ENCODE results near the gene PPIA. TPM values are rescaled to one million over a fixed set of nuclear protein-coding genes. Genes with fewer than 3 reads are reported as not detected.
A peak's percentile ranks its signal among the peaks of the same experiment; 100 is the strongest.

The PPIA gene
- total RNA-seq, 1 experiment from 2014 or later, result 4,792 TPM

DNA sequence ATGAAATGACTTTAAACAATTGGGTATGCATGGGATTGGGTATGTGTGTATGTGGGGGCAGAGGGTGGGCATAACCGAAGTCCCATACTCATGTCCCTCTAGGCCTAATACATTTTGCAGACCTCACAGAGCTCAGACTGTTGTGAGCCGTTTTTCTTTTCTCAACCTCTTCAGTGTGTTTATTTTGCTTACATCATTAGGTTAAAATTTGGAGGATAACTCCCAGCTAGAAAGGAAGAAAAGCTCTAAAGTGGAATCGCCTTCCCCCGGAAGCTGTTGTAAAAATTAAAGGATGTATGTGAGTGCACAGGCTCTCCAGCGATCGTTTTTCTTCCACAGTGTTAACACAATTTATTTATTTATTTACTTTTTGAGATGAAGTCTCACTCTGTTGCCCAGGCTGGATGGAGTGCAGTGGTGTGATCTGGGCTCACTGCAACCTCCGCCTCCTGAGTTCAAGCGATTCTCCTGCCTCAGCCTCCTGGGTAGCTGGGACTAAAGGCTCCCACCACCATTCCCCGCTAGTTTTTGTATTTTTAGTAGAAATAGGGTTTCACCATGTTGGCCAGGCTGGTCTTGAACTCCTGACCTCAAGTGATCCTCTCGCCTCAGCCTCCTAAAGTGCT, 52.9 kb downstream of the PPIA start:
- Histone ChIP-seq H3K27ac (no peak overlapping the region), H3K4me3 (peak overlapping the region; percentile 74), H3K4me1 (peaks cover 10% of the 10 kb centered on the region; the same call in 1 of the 2 replicates), H3K36me3 (peaks cover 3% of the 10 kb centered on the region; the same call in 1 of the 2 replicates), H3K27me3 (no peaks in the 10 kb centered on the region), H3K9me3 (replicated peaks) (no peaks in the 10 kb centered on the region)
- DNase-seq, result peak in 1 of 2 experiments; percentile 11

DNA sequence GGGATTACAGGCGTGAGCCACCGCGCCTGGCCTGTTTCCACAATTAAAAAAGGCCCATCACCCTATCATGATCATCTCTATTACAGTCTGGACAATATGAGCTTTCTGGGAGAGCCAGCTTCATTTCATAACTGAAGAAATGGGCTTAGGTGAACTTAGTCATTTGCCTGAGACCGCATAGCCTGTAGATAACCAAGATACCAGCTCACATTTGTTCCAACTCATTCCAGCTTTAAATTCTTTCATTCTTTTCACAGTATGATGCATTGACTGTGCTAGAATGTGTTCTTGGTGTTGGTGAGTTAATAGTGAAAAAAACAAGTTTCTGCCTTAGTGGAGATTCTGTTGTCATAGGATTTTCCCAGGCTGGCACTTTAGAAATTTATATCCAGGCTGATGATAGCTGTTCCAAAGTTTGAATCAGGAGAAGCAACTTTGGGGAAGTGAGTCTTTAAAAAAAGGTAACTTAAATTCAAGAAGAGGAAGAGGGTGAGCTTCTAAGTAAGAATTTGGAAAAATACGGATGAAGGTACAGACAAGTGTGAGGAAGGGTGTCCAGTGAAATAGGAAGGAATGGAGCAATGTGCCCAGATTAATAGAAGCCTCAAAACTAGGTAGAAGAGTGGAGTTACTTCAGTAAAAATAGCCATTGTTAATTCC, 53.5 kb downstream of the PPIA start:
- H3K4me3 ChIP-seq, result no peak overlapping the region
- peaks cover 3% of the 10 kb centered on the region; the same call in 1 of the 2 replicates for H3K36me3 ChIP-seq
- DNase-seq, result no peak
- peaks cover 10% of the 10 kb centered on the region; the same call in 1 of the 2 replicates for H3K4me1 ChIP-seq
- H3K9me3 ChIP-seq (replicated peaks), result no peaks in the 10 kb centered on the region
- H3K27me3 ChIP-seq, result no peaks in the 10 kb centered on the region
- H3K27ac ChIP-seq, result no peak overlapping the region

DNA sequence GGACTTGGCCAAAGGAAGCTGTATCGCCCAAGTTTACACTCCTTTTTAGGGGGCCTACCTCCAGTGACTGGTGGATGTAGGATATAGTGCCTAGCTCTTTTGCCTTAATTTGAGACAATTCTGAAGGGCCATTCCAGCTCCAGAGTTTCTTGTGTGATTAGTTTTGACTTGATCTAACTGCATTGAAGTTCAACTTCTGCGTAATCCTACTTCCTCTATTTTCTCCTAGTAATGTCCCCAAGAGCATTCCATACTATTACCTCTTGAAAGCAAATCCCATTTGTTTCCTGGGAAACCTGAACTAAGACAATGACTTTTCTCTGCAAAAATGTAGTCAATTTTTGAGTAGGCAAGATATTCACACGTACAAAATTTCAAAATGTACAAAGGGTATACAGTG, 56.1 kb downstream of the PPIA start:
- no peak for DNase-seq
- no peaks in the 10 kb centered on the region for H3K9me3 ChIP-seq (replicated peaks)
- H3K36me3 ChIP-seq, result no peaks in the 10 kb centered on the region
- H3K27me3 ChIP-seq, result no peaks in the 10 kb centered on the region
- no peak overlapping the region for H3K27ac ChIP-seq
- H3K4me1 ChIP-seq, result peaks cover 7% of the 10 kb centered on the region; the same call in 1 of the 2 replicates
- H3K4me3 ChIP-seq, result no peak overlapping the region

Other genes starting within 250 kb of the PPIA start
- 88.5 and 90.1 TPM in 2 replicates for gene DDX56, start 222.8 kb upstream of the PPIA start, total RNA-seq (2014; rRNA removed; shearing (Covaris generic))
- 101 and 114 TPM in 2 replicates for gene TMED4, start 214.4 kb upstream of the PPIA start, total RNA-seq (2014; rRNA removed; shearing (Covaris generic))
- gene OGDH, start 190.1 kb upstream of the PPIA start, total RNA-seq (2014; rRNA removed; shearing (Covaris generic)), result 37.8 and 39.4 TPM in 2 replicates
- gene ZMIZ2, start 47.8 kb upstream of the PPIA start, total RNA-seq (2014; rRNA removed; shearing (Covaris generic)), result 9.0 and 13.3 TPM in 2 replicates
- gene H2AZ2, start 51.4 kb downstream of the PPIA start, total RNA-seq (2014; rRNA removed; shearing (Covaris generic)), result 454 and 459 TPM in 2 replicates
- 37.3 and 42.7 TPM in 2 replicates for gene PURB, start 88.8 kb downstream of the PPIA start, total RNA-seq (2014; rRNA removed; shearing (Covaris generic))
- 0.30 and 0.33 TPM in 2 replicates for gene MYO1G, start 182.3 kb downstream of the PPIA start, total RNA-seq (2014; rRNA removed; shearing (Covaris generic))
- 26.2 and 28.3 TPM in 2 replicates for gene CCM2, start 203.5 kb downstream of the PPIA start, total RNA-seq (2014; rRNA removed; shearing (Covaris generic))

Measured in SJCRH30 (cell line).